Activated CD8-positive, alpha-beta memory T cell treated with anti-CD3 and anti-CD28 coated beads for 36 hours (primary cell): ENCODE measurements around the gene UBAP1L. TPM values are rescaled to one million over a fixed set of nuclear protein-coding genes. Genes with fewer than 3 reads are reported as not detected.

Source experiments
- CTCF ChIA-PET: fragments of 350-600 bp; sonication (Branson Sonifier 250); formaldehyde crosslinking; loops from one replicate; lab custom pipeline; 2021; ENCODE audit warnings: antibody characterized with exemption; lab: Charles Lee
- POLR2A ChIA-PET: fragments of 350-600 bp; sonication (Branson Sonifier 250); formaldehyde crosslinking; loops from one replicate; lab custom pipeline; 2021; ENCODE audit warnings: antibody characterized with exemption; lab: Charles Lee
- total RNA-seq, 2 experiments: library from RNA; stranded (reverse); gene quantifications; one replicate each; pipeline ENCODE4 v1.2.3, GENCODE V29; 2021

Gene UBAP1L
- total RNA-seq, 2 experiments from 2014 or later: 2.8 to 2.9 TPM

GRCh38 chr15:65072617-65073016 lies 42.4 kb downstream of the UBAP1L start:
- ChIA-PET CTCF (no interaction called here), POLR2A (no interaction called here)

- ChIA-PET CTCF (no interaction called here), POLR2A (no interaction called here)
Measured at GRCh38 chr15:65072027-65072426, 43.0 kb downstream of the UBAP1L start.

- ChIA-PET POLR2A (no interaction called here), CTCF (no interaction called here)
Measured at GRCh38 chr15:65071381-65071811, 43.6 kb downstream of the UBAP1L start.

GRCh38 chr15:65069779-65070546 lies 45.0 kb downstream of the UBAP1L start:
- CTCF ChIA-PET: interaction anchor here (0.6 kb wide), 1 partner anchor 21 kb away, joined by 3 read pairs; no protein-coding TSS in a partner anchor
- POLR2A ChIA-PET: no interaction called here

DNA sequence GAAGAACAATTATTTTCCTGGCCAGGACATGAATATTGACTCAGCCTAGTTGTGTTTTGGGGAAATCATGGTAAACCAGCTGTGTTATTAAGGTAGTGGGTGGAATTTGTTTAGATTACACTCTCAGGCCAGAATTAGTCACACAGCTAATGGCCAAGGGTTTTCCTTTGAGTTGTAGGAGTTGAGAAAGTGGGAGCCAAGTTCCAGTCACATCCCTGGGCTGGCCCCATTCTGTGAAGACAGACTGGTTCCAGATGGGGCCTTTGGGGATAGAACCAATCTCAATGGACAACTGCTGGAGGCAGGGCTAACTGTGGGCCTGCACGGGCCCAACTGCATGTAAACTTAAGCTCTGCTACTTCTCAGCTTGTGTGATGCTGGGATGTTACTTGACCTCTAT lies 45.8 kb downstream of the UBAP1L start:
- POLR2A ChIA-PET: no interaction called here
- CTCF ChIA-PET: interaction anchor here (0.6 to 0.9 kb wide), 2 partner anchors 8 to 21 kb away, joined by 3 read pairs; no protein-coding TSS in a partner anchor

- POLR2A ChIA-PET: no interaction called here
- CTCF ChIA-PET: interaction anchor here (0.9 to 1.1 kb wide), 2 partner anchors 9 to 13 kb away, joined by 3 to 5 read pairs; no protein-coding TSS in a partner anchor
Measured at GRCh38 chr15:65068403-65068788, 46.6 kb downstream of the UBAP1L start.

- CTCF ChIA-PET: interaction anchor here (0.5 to 1.1 kb wide), 2 partner anchors 12 to 45 kb away, joined by 3 to 5 read pairs; no protein-coding TSS in a partner anchor
- POLR2A ChIA-PET: no interaction called here
Measured at GRCh38 chr15:65067645-65068402, 47.2 kb downstream of the UBAP1L start, which contains the start of gene RASL12. Gene RASL12, minus strand, starts transcription at chr15:65067991. Its CDS starts 156 bp downstream, at chr15:65067835.

DNA sequence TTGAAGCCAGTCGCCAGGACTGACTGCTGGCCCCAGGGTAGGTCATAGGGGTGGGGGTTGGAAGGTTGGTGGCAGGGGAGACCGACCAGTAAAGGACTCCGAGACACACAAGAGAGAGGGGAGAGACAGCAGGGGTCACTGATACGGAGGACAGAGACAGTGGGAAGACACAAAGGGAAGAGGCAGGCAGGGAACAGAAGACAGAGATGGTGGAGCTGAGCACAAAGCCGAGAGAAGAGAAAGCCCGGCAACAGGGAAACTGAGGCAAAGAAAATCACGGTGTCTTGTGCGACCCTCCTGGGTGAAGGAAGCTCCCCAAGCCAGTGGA lies 47.7 kb downstream of the UBAP1L start:
- ChIA-PET POLR2A (no interaction called here), CTCF (interaction anchor here (0.5 kb wide), 1 partner anchor 44 kb away, joined by 3 read pairs; no protein-coding TSS in a partner anchor)

DNA sequence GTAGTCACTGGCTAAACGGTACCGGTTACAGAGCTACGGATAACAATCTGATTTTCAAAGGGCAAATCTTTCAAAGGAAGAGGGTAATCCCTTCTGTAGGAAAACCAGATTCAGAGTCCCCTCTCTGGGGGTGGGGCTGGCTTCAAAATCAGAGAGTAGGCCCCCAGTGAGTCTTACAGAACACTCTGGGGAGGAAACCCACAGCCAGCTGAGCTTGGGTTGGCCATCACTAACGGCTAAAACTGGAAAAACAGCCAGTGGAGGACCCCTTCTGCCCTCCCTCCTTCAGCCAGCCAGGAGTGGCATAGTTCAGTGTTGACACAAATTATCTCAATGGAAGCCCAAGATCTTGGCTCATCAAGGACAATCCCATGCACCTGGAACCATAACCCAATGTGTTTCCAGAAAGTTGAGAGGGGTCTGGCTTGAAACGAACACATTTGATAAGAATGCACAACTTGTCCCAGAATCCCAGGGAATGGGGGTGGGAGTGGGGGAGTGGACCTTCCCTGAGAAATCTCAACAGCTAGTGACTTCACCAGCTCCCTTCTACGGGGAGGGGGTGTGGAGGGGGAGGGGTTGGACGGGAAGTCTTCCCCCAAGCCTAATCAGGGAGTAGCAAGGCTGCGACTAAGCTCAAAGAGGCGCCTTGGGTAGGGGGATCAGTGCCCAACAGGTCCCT lies 48.2 kb downstream of the UBAP1L start:
- ChIA-PET CTCF (interaction anchor here (0.5 to 1.6 kb wide), 2 partner anchors 11 to 44 kb away, joined by 3 to 4 read pairs; no protein-coding TSS in a partner anchor), POLR2A (no interaction called here)

GRCh38 chr15:65066001-65066634 lies 48.9 kb downstream of the UBAP1L start:
- POLR2A ChIA-PET: no interaction called here
- CTCF ChIA-PET: interaction anchor here (0.9 to 1.6 kb wide), 2 partner anchors 12 to 32 kb away, joined by 3 to 4 read pairs; no protein-coding TSS in a partner anchor

DNA sequence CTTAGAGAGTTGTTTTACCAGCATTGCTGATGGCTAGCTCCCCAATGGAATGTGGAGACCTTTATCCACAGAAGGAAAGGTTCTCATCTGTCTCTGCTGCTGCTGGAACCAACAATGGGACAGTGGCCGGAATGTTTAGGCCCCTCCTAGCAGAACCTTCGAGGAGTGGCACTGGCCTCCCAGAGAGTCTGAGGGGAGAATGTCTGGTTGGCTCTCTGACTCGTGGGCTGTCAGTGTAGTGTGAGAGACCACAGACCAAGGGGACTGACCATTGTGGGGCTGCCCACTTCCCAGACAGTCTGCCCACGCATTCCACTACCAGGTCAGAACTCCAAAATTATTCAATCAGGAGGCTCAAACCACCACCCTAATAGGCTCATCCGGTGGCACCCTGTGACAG lies 52.3 kb downstream of the UBAP1L start:
- ChIA-PET CTCF (interaction anchor here (0.5 kb wide), 1 partner anchor 671 kb away, joined by 4 read pairs; no protein-coding TSS in a partner anchor), POLR2A (no interaction called here)

- CTCF ChIA-PET: interaction anchor here (0.5 kb wide), 1 partner anchor 670 kb away, joined by 4 read pairs; no protein-coding TSS in a partner anchor
Measured at GRCh38 chr15:65062061-65062460, 52.9 kb downstream of the UBAP1L start.

GRCh38 chr15:65060641-65061397 lies 54.2 kb downstream of the UBAP1L start:
- ChIA-PET CTCF (no interaction called here), POLR2A (no interaction called here)

More at GRCh38 chr15:65062061-65062460, 52.9 kb downstream of the UBAP1L start:
- POLR2A ChIA-PET: no interaction called here

DNA sequence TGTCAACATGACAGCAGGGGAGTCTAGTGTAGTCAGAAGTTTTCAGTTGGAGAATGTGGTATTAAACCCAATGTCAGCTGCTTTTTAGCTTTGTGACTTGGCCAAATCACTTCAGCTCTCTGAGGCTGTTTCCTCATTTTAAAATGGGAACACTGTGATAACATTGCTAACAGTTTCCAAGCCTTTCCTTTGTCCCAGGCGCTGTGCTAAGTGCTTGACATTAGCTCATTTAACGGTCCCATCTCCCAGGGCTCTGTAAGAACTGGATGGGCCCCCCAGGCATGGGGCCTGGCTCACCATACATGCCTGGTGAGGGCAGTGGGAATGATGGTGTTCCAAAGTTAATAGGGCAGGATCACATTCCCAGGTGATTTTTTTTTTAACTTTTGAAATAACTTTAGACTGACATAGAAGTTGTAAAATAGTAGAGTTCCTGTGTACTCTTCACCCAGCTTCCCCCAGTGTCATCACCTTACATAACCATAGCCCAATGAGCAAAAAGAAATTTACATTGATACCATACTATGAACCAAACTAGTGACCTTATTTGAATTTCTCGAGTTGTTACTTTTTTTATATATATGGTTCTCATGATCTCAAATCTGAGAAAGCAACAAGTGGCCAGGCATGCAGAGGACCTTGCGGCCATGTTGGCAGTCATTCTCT lies 54.9 kb downstream of the UBAP1L start:
- POLR2A ChIA-PET: no interaction called here
- CTCF ChIA-PET: no interaction called here

GRCh38 chr15:65059369-65059750 lies 55.6 kb downstream of the UBAP1L start:
- POLR2A ChIA-PET: no interaction called here

GRCh38 chr15:65058394-65059368 lies 56.3 kb downstream of the UBAP1L start:
- ChIA-PET CTCF (no interaction called here), POLR2A (no interaction called here)

More at GRCh38 chr15:65059369-65059750, 55.6 kb downstream of the UBAP1L start:
- CTCF ChIA-PET: no interaction called here

- CTCF ChIA-PET: no interaction called here
- POLR2A ChIA-PET: no interaction called here
Measured at GRCh38 chr15:65057549-65057940, 57.5 kb downstream of the UBAP1L start.
